ENCODE results near the gene PEX19. TPM values are rescaled to one million over a fixed set of nuclear protein-coding genes. Genes with fewer than 3 reads are reported as not detected.

The PEX19 gene
- total RNA-seq, 4 donors from 2014 or later: 61.9 to 151 (median 82.4) TPM

DNA sequence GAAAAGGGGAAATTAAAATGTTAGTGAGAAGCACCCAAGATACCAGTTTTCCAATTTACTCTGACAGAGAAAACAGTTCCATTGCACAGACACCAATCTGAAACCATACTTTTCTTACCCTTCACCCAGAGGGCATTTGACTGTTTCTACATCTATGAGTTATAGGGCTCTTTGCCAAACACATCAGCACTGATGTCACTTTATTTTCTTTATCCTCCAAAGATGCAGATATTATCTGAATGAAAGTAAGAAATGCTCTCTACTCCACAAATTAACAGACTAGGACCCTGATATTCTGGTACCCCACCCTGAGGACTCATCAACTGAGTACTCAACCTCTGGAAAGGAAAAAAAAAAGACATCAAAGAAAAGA lies 24.2 kb upstream of the PEX19 start:
- intact Hi-C loops (cut with DNase I; ENCODE audit: low total_unique reads): no loop called here
- ATAC-seq: no peak
- Histone ChIP-seq H3K27ac (no peak overlapping the region), H3K4me3 (no peak overlapping the region), H3K27me3 (no peaks in the 10 kb centered on the region), H3K4me1 (no peaks in the 10 kb centered on the region), H3K9me3 (no peaks in the 10 kb centered on the region), H3K36me3 (peaks cover 13 to 99% of the 10 kb centered on the region in 2 donors)
- DNase-seq: no peak
- no peak for TF ChIP-seq POLR2A (IDR thresholded peaks at IDR 0.05)
- TF ChIP-seq, protein P1, sequence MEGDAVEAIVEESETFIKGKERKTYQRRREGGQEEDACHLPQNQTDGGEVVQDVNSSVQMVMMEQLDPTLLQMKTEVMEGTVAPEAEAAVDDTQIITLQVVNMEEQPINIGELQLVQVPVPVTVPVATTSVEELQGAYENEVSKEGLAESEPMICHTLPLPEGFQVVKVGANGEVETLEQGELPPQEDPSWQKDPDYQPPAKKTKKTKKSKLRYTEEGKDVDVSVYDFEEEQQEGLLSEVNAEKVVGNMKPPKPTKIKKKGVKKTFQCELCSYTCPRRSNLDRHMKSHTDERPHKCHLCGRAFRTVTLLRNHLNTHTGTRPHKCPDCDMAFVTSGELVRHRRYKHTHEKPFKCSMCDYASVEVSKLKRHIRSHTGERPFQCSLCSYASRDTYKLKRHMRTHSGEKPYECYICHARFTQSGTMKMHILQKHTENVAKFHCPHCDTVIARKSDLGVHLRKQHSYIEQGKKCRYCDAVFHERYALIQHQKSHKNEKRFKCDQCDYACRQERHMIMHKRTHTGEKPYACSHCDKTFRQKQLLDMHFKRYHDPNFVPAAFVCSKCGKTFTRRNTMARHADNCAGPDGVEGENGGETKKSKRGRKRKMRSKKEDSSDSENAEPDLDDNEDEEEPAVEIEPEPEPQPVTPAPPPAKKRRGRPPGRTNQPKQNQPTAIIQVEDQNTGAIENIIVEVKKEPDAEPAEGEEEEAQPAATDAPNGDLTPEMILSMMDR (IDR thresholded peaks at IDR 0.05 in 4 of 5, conservative IDR thresholded peaks at IDR 0.05 in 1 of 5): no peak
- in situ Hi-C loops (cut with MboI; ENCODE audit: low sequenced_read_pairs in 4 of 4): no loop called here

DNA sequence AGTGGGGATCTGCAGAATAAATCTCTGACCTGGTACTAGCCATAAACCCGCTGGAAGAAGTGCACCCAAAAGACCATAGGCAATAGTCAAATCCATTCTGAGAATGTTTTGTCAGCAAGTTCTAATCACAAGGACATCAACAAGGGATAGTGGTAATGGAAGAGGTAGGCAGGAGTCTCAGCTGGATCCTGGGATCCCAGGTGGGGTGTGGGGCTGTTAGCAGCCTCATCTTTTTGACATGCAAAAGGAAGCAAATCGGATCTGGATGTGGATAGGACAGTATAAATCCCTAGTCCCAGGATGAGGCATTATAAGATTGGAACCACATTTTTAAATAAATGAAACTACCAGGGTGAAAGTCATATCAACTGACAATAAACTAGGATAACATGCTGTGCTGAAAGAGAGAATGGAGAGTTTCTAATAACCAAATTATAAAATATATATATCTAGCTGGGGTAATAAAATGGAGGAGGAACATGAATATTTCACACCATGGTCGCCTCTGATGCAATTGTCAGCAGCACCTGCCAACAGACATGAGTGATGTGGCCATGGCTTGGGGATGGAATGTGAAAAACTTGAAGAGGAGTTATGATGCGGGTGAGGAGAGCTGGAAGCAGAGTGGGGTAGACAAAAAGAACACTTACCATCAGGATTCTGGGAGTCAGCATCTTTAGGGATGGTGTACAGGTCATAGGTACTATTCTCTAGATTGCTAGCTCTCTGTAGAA lies 23.7 kb upstream of the PEX19 start:
- TF ChIP-seq, protein P1 (IDR thresholded peaks at IDR 0.05 in 4 of 5, conservative IDR thresholded peaks at IDR 0.05 in 1 of 5): no peak
- no peak for TF ChIP-seq POLR2A (IDR thresholded peaks at IDR 0.05)
- Histone ChIP-seq H3K27me3 (no peaks in the 10 kb centered on the region), H3K4me3 (no peak overlapping the region), H3K36me3 (peaks cover 13 to 99% of the 10 kb centered on the region in 2 donors), H3K4me1 (no peaks in the 10 kb centered on the region), H3K9me3 (no peaks in the 10 kb centered on the region), H3K27ac (no peak overlapping the region)
- in situ Hi-C loops (cut with MboI; ENCODE audit: low sequenced_read_pairs in 4 of 4) (no loop called here), intact Hi-C loops (cut with DNase I; ENCODE audit: low total_unique reads) (no loop called here)
- ATAC-seq (no peak), DNase-seq (no peak)

DNA sequence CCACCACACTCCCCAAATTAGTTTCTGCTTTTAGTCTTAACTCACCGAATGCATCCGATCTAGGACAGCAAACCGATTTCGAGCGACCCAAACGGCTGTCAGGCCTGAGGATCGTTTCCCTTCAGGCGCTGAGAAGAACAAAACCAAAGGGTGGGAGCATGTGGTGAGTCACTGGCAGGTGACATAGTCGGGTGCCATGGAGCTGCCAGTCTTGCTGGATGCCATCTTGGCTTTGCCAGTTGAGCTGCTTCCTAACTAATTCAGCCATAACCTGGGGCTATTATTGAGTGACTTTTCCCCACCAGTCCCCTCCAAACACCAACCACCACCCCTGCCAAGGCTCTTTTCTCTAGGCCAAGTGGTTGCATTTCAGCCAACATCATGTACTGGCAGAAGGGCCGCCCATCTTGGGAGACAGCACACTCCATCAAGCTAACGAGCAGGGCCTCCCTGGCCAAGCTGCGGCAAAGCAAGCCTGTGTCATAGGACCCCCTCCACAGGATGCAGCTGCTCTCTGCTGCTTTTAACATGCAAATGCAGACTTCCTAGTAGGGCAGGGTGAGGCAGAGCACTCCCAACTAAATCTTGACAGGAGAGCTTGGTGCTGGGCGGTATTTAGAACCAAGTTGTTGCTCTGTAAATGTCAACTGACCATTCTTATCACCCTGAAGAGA lies 22.3 kb upstream of the PEX19 start:
- Histone ChIP-seq H3K4me3 (no peak overlapping the region), H3K27me3 (no peaks in the 10 kb centered on the region), H3K4me1 (no peaks in the 10 kb centered on the region), H3K36me3 (peaks cover 16 to 97% of the 10 kb centered on the region in 2 donors), H3K9me3 (no peaks in the 10 kb centered on the region), H3K27ac (peak overlapping the region in 1 of 4 donors; percentile 32)
- TF ChIP-seq, protein P1 (IDR thresholded peaks at IDR 0.05 in 4 of 5, conservative IDR thresholded peaks at IDR 0.05 in 1 of 5): no peak
- no peak for TF ChIP-seq POLR2A (IDR thresholded peaks at IDR 0.05)
- intact Hi-C loops (cut with DNase I; ENCODE audit: low total_unique reads) (no loop called here), in situ Hi-C loops (cut with MboI; ENCODE audit: low sequenced_read_pairs in 4 of 4) (no loop called here)
- ATAC-seq (no peak), DNase-seq (no peak)

DNA sequence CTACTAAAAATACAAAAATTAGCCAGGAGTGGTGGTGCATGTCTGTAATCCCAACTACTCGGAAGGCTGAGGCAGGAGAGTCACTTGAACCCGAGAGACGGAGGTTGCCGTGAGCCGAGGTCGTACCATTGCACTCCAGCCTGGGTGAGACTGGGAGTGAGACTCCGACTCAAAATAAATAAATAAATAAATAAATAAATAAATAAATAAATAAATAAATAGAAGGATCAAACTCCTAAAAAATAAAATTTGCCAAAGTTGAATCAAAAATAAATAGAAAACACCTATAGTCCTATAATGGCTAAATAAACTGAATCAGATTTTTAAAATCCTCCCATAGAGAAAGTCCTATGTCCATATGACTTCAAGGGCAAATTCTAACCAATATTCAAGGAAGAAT lies 15.2 kb upstream of the PEX19 start:
- in situ Hi-C loops (cut with MboI; ENCODE audit: low sequenced_read_pairs in 4 of 4): no loop called here
- ATAC-seq: no peak
- intact Hi-C loops (cut with DNase I; ENCODE audit: low total_unique reads): no loop called here
- Histone ChIP-seq H3K36me3 (peaks cover 15 to 89% of the 10 kb centered on the region in 2 donors), H3K27me3 (no peaks in the 10 kb centered on the region), H3K4me3 (no peak overlapping the region), H3K4me1 (no peaks in the 10 kb centered on the region), H3K9me3 (no peaks in the 10 kb centered on the region), H3K27ac (no peak overlapping the region)
- no peak for DNase-seq
- TF ChIP-seq, protein P1 (IDR thresholded peaks at IDR 0.05 in 4 of 5, conservative IDR thresholded peaks at IDR 0.05 in 1 of 5): no peak
- TF ChIP-seq POLR2A (IDR thresholded peaks at IDR 0.05): no peak
